HFF-Myc (cell line): Measurements from ENCODE around the gene KRT28.

ENCODE experiments used
- DNase-seq: peaks from one replicate; pipeline ENCODE4 v3.0.0-alpha.2; 2011; ENCODE audit warnings: low read depth; ENCODE audit errors: extremely low read depth
- H3K4me3 ChIP-seq: replicated peaks from 2 replicates; pipeline ENCODE4 v1.5.1; 2011; ENCODE audit warnings: low read depth, mild to moderate bottlenecking, control low read depth, low read length
- CTCF ChIP-seq: IDR thresholded peaks from 2 replicates; pipeline ENCODE4 v1.5.1; 2012; ENCODE audit warnings: mild to moderate bottlenecking, low read depth, low read length, control low read depth; ENCODE audit errors: missing control alignments

The KRT28 gene

GRCh38 chr17:40772101-40772500 is 27.7 kb downstream of the KRT28 start, which contains the start of gene KRT26:
TSS of gene KRT26 (minus strand) at chr17:40772201. CDS start at chr17:40772113, 88 bp downstream.
- no peak for TF ChIP-seq CTCF
- DNase-seq = no peak
- H3K4me3 ChIP-seq = no peak within 1 kb of the TSS

GRCh38 chr17:40765657-40766056 is 34.1 kb downstream of the KRT28 start:
- TF ChIP-seq CTCF = no peak
- DNase-seq = no peak
- H3K4me3 ChIP-seq = no peak overlapping the region

- H3K4me3 ChIP-seq = no peak overlapping the region
- TF ChIP-seq CTCF = no peak
- DNase-seq = no peak
Measured at GRCh38 chr17:40763752-40764151, 36.0 kb downstream of the KRT28 start.

GRCh38 chr17:40760105-40761016 is 39.4 kb downstream of the KRT28 start:
- no peak for TF ChIP-seq CTCF
- H3K4me3 ChIP-seq = no peak overlapping the region
- no peak for DNase-seq

- no peak for DNase-seq
- no peak for TF ChIP-seq CTCF
- H3K4me3 ChIP-seq = no peak within 1 kb of the TSS
Measured at GRCh38 chr17:40755231-40755630, 44.5 kb downstream of the KRT28 start, which contains the start of gene KRT25. TSS of gene KRT25 (minus strand) at chr17:40755331. CDS start at chr17:40755271, 60 bp downstream.

- no peak for TF ChIP-seq CTCF
- DNase-seq = no peak
- H3K4me3 ChIP-seq = no peak overlapping the region
Measured at GRCh38 chr17:40753804-40754203, 46.0 kb downstream of the KRT28 start.

GRCh38 chr17:40751065-40751464 is 48.7 kb downstream of the KRT28 start:
- H3K4me3 ChIP-seq = no peak overlapping the region
- no peak for TF ChIP-seq CTCF
- DNase-seq = no peak
